ENCODE data around the gene ARID3A. TPM values are rescaled to one million over a fixed set of nuclear protein-coding genes. Genes with fewer than 3 reads are reported as not detected.

The ARID3A gene
- total and polyA plus RNA-seq, 2 of the 13 experiments (the other 11 are each of a cell fraction or from before 2014, with no cell fraction given), result 71.3 to 77.9 TPM

DNA sequence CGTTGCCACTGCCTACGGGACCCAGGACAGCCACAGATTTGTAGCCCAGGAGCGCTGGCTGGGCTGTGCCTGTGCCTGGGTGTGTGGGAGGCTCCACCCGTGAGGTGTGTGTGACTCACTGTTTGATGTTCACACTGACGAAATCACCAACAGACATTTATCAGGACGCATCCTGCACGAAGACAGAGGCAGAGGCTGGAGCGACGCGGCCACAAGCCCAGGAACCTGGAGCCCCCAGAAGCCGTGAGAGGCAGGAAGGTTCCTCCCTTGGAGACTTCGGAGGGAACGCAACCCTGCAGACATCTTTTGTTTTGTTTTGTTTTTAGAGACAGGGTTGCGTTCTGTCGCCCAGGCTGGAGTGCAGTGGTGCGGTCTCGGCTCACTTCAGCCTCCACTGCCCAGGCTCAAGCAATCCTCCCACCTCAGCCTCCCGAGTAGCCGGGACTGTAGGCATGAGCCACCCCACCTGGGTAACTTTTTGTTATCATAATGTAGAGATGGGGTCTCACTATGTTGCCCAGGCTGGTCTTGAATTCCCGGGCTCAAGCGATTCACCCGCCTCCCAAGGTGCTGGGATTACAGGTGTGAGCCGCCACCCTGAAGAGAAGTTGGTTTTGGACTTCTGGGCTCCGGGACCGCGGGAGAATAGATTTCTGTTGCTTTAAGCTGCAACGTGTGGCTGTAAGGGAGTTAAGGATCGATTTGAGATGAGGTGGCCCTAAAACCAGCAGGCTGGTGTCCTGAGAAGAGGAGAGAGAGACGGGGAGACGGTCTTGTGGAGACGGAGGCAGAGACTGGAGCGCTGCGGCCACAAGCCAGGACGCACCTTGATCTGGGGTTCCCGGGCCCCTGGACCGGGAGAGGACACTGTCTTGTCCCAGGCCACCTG lies 33.4 kb downstream of the ARID3A start (continued):
- TF ChIP-seq EP300 (IDR thresholded peaks at IDR 0.05; ENCODE audit: low read depth in 2 of 2, low read length in 2 of 2) (no peak), EP300 (CRISPR knock-in tag; IDR thresholded peaks at IDR 0.05; ENCODE audit: borderline replicate concordance) (peak; percentile 45; the same call in 1 of the 2 replicates), ZNF737 (CRISPR knock-in tag; IDR thresholded peaks at IDR 0.05; ENCODE audit: borderline replicate concordance) (no peak), ZMYM3 (CRISPR knock-in tag; IDR thresholded peaks at IDR 0.05) (peak; percentile 23; the same call in 1 of the 2 replicates), ZBTB25 (CRISPR knock-in tag; IDR thresholded peaks at IDR 0.05) (no peak), ZBTB4 (CRISPR knock-in tag; IDR thresholded peaks at IDR 0.05; ENCODE audit: borderline replicate concordance) (peak; percentile 23; the same call in 1 of the 2 replicates), ZMYM4 (CRISPR knock-in tag; IDR thresholded peaks at IDR 0.05) (no peak), KLF6 (CRISPR knock-in tag; IDR thresholded peaks at IDR 0.05) (no peak), ZNF18 (CRISPR knock-in tag; IDR thresholded peaks at IDR 0.05; ENCODE audit: insufficient replicate concordance) (peak; percentile 50), ZNF768 (CRISPR knock-in tag; IDR thresholded peaks at IDR 0.05) (0 out of 2 replicates have a peak, but pooled peaks have one; percentile 24), ZNF687 (CRISPR knock-in tag; IDR thresholded peaks at IDR 0.05) (peak; percentile 68), GABPB1 (CRISPR knock-in tag; IDR thresholded peaks at IDR 0.05) (peak; percentile 26; the same call in 1 of the 2 replicates), SAP130 (CRISPR knock-in tag; IDR thresholded peaks at IDR 0.05; ENCODE audit: low read depth) (peak; percentile 46), PCBP1 (IDR thresholded peaks at IDR 0.05; ENCODE audit: borderline replicate concordance, low read depth, low read length) (no peak)
- TF ChIP-seq, protein P1, sequence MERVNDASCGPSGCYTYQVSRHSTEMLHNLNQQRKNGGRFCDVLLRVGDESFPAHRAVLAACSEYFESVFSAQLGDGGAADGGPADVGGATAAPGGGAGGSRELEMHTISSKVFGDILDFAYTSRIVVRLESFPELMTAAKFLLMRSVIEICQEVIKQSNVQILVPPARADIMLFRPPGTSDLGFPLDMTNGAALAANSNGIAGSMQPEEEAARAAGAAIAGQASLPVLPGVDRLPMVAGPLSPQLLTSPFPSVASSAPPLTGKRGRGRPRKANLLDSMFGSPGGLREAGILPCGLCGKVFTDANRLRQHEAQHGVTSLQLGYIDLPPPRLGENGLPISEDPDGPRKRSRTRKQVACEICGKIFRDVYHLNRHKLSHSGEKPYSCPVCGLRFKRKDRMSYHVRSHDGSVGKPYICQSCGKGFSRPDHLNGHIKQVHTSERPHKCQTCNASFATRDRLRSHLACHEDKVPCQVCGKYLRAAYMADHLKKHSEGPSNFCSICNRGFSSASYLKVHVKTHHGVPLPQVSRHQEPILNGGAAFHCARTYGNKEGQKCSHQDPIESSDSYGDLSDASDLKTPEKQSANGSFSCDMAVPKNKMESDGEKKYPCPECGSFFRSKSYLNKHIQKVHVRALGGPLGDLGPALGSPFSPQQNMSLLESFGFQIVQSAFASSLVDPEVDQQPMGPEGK (CRISPR knock-in tag; IDR thresholded peaks at IDR 0.05), result peak; percentile 36; the same call in 1 of the 2 replicates

Measured in HepG2 (cell line).